ENCODE results near the gene HOXA4.

HOXA4 gene

DNA sequence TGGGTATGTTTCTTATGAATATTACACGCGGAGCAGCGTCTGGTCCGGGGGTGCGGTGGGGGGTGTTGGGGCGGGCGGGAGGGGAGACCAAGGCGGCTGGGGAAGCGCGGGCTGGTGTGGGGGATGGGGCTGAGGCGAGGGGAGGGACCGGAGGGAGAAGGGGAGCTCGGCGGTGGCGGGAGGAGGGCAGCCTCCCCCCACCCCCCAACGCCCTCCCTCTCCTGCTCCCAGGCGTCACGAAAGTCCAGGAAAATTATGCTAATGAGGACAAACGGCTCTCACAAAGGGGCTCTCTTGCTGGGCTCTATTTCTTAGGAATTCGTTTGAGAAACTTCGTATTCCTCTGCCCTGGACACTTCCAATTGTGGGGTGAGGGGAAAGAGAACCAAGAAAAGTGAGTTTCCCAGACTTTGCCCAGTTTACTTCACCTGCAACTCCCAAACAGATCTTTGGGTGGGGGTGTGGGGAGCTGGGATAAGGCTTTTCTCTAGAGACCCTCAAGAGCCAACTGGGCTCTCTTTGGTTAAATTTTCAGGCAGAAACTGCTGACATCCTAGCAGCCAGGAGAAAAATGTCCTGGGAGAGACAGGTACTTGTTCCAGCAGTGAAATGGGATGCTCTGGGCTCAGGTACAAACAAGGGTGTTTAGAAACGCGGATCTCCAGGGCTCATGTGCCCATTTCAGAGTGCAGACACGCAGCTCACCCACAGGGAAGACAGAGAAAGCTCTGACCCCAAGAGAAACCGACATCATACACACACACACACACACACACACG, 16.4 kb downstream of the HOXA4 start:
- no peak overlapping the region for H3K27ac ChIP-seq
- TF ChIP-seq, protein P1, sequence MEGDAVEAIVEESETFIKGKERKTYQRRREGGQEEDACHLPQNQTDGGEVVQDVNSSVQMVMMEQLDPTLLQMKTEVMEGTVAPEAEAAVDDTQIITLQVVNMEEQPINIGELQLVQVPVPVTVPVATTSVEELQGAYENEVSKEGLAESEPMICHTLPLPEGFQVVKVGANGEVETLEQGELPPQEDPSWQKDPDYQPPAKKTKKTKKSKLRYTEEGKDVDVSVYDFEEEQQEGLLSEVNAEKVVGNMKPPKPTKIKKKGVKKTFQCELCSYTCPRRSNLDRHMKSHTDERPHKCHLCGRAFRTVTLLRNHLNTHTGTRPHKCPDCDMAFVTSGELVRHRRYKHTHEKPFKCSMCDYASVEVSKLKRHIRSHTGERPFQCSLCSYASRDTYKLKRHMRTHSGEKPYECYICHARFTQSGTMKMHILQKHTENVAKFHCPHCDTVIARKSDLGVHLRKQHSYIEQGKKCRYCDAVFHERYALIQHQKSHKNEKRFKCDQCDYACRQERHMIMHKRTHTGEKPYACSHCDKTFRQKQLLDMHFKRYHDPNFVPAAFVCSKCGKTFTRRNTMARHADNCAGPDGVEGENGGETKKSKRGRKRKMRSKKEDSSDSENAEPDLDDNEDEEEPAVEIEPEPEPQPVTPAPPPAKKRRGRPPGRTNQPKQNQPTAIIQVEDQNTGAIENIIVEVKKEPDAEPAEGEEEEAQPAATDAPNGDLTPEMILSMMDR (conservative IDR thresholded peaks at IDR 0.05), result no peak

DNA sequence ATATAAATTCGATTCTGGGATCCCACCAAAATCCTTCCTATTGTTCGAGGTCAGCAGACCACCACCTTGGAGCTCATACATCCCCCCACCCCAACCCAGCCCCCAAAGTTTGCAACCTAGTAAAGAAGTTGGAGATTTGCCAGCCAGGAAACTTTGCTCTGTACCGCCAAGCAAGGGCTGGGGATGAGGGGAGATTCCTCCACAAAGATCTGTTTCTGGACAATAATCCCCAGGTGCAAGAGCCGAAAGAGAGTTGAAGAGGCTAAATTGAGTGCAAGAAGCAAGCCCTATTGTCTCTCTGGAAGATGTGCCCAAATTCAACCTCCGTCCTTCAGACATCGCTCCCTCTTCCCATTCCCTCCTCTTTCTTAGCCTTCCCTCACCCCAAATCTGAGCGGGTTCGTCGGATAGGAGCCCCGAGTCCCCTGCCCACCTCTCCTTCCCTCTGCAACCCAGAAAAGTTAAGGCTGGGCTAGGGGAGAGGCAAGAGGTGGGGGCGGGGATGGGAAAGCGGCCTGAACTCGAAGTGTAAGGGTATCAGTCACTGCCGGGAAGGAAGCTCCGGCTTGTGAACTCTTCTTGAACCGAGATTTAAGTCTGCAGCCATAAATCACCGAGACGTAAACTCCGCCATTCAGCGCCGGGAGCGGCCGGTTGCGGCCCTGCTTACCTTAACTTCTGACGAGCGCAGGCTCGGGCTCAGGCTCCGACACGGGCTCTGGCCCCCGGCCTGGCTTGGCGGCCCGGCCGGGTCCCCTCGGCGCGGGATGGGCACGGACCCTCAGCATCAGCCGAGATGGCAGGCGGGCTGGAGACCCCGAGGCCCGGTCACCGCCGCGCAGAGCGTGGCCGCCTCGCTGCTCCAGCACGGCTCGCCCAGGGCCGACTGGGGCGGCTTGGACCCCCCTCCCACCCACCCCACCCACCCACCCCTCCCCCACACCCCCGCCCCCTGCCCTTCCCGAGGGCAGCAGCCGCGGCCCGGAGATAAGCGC, 17.3 kb downstream of the HOXA4 start:
- H3K27ac ChIP-seq, result no peak overlapping the region
- TF ChIP-seq, protein P1 (conservative IDR thresholded peaks at IDR 0.05), result no peak
- TF ChIP-seq ZFX (IDR thresholded peaks at IDR 0.05), result no peak

GRCh38 chr7:27112361-27112760, 18.2 kb downstream of the HOXA4 start:
- H3K27ac ChIP-seq, result no peak overlapping the region
- TF ChIP-seq, protein P1 (conservative IDR thresholded peaks at IDR 0.05), result no peak
- TF ChIP-seq ZFX (IDR thresholded peaks at IDR 0.05), result no peak

DNA sequence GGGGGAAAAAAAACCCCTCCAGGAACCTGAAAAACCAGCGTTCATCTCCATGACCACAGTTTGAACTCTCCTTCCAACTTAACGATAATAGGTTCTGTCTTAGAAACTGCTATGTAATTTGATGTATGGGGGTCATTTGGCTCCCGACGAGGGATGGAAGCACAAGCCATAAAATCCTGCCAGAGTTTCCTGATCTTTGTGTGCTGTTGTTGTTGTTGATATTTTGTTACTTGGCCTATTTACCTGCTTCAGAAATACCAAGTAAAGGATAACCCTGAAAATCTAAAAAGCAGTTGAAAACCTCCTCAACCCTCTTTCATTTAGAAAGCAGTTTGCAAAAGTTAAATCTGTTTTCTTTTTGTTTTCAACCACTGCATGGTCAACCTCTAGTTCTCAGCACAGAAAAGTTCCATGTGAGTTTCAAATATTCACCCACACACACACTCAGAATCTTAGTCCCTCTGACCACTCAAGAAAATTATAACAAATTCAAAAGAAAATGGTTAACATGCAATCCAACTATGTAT, 18.7 kb downstream of the HOXA4 start:
- no peak overlapping the region for H3K27ac ChIP-seq
- no peak for TF ChIP-seq ZFX (IDR thresholded peaks at IDR 0.05)
- TF ChIP-seq, protein P1 (conservative IDR thresholded peaks at IDR 0.05), result no peak

DNA sequence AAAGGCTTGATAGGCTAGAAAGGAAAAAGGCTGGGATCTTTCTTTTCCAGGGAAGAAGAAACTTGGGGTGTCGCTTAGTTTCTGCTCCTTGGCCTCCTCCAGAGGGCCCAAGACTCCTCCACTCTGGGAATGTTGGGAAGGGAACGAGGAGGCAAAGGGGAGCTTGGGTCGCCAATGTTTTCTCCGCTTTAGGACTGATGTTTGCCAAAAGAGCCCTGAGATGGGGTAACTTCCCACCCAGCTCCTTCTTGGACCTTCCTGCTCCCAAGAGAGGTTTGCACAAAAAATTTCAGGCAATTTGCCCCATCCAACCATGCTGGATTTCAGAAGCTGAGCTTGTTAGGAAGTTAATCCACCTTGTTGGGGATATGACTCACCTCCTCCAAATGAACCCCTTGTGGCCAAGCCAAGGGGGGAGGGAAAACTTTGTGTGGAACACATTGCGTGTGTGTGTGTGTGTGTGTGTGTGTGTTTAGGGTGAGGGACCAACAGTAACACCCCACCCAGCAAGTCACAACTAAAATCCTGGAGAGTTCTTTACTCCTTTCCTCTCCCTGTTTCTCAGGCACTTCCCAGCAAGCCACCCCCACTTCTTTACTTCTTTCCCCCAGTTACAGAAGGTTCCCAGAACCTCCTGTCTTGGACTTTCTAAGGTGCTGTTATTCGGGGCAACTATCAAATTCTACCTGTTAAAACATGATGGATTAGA, 19.4 kb downstream of the HOXA4 start:
- TF ChIP-seq, protein P1 (conservative IDR thresholded peaks at IDR 0.05), result no peak
- TF ChIP-seq ZFX (IDR thresholded peaks at IDR 0.05), result no peak
- H3K27ac ChIP-seq, result no peak overlapping the region

GRCh38 chr7:27110186-27111031, 20.1 kb downstream of the HOXA4 start:
- TF ChIP-seq, protein P1 (conservative IDR thresholded peaks at IDR 0.05), result no peak
- no peak overlapping the region for H3K27ac ChIP-seq
